Measurements from ENCODE around the gene NBR1. TPM values are rescaled to one million over a fixed set of nuclear protein-coding genes. Genes with fewer than 3 reads are reported as not detected.
"Not testable (repeated sequence)": the region's sequence is repeated elsewhere in the genome, so short reads cannot be mapped to it uniquely, and the experiment has no call there.

NBR1 gene
- polyA plus RNA-seq, 3 donors, result 40.4 to 88.5 (median 64.0) TPM

- H3K27ac Mint-ChIP-seq, result no peak overlapping the region
- no peak for DNase-seq
- no peaks in the 10 kb centered on the region for H3K9me3 Mint-ChIP-seq
- no peaks in the 10 kb centered on the region for H4K20me1 ChIP-seq (ENCODE audit: insufficient read depth, low read length)
- H3K79me2 ChIP-seq (ENCODE audit: insufficient read depth, low read length), result peaks cover under 1% of the 10 kb centered on the region
- no peak overlapping the region for H3K27ac ChIP-seq (ENCODE audit: low read depth in 1 of 2, low read length in 2 of 2)
- no peaks in the 10 kb centered on the region for H3K27me3 ChIP-seq (ENCODE audit: control insufficient read depth in 2 of 2, insufficient read depth in 2 of 2, low read length in 2 of 2)
- peaks cover 23 to 39% of the 10 kb centered on the region in 2 donors for H3K36me3 Mint-ChIP-seq
- H3K9ac ChIP-seq (ENCODE audit: insufficient read depth, low read length, poor library complexity, severe bottlenecking), result no peak overlapping the region
- H3K27me3 Mint-ChIP-seq (ENCODE audit: low read depth in 3 of 3), result peaks cover 0 to 4% (median 3%) of the 10 kb centered on the region in 3 donors
- 99% methylated on average over 20 of the region's 25 CpGs for WGBS (ENCODE audit: insufficient coverage)
- H3K4me1 ChIP-seq (ENCODE audit: control insufficient read depth in 1 of 2, insufficient read depth in 2 of 2, low read length in 2 of 2), result peaks cover 12 to 13% of the 10 kb centered on the region in 2 donors
- peaks cover 16% of the 10 kb centered on the region for H3K4me1 Mint-ChIP-seq
- intact Hi-C loops (cut with micrococcal nuclease), result no loop called here
- peaks cover 4 to 28% of the 10 kb centered on the region in 2 donors for H3K36me3 ChIP-seq (replicated peaks in 1 of 2; ENCODE audit: control insufficient read depth in 1 of 2, insufficient read depth in 2 of 2, low read length in 2 of 2)
- no peak for TF ChIP-seq CTCF (IDR thresholded peaks at IDR 0.05)
- H3K9me3 ChIP-seq (replicated peaks in 1 of 2; ENCODE audit: control insufficient read depth in 1 of 2, insufficient read depth in 1 of 2, low read length in 2 of 2), result no peaks in the 10 kb centered on the region
- no peak overlapping the region for H3K4me3 ChIP-seq (replicated peaks in 1 of 3; ENCODE audit: low read depth in 2 of 3, low read length in 3 of 3)
- H3K4me3 Mint-ChIP-seq, result no peak overlapping the region
- no peak overlapping the region for H3K4me2 ChIP-seq (replicated peaks; ENCODE audit: extremely low read depth, low read length, poor library complexity, severe bottlenecking)
- no peak overlapping the region for H2AFZ ChIP-seq (ENCODE audit: insufficient read depth, low read depth, low read length, poor library complexity, severe bottlenecking)
These were observed 36.1 kb upstream of the NBR1 start for GRCh38 chr17:43134774-43135453.

GRCh38 chr17:43135454-43135819 lies 35.6 kb upstream of the NBR1 start:
- no peak for TF ChIP-seq CTCF (IDR thresholded peaks at IDR 0.05)
- no peaks in the 10 kb centered on the region for H3K9me3 ChIP-seq (replicated peaks in 1 of 2; ENCODE audit: control insufficient read depth in 1 of 2, insufficient read depth in 1 of 2, low read length in 2 of 2)
- 97% methylated on average over 19 of the region's 19 CpGs for WGBS (ENCODE audit: insufficient coverage)
- H4K20me1 ChIP-seq (ENCODE audit: insufficient read depth, low read length), result no peaks in the 10 kb centered on the region
- intact Hi-C loops (cut with micrococcal nuclease), result no loop called here
- H3K4me3 Mint-ChIP-seq, result no peak overlapping the region
- peaks cover 23 to 39% of the 10 kb centered on the region in 2 donors for H3K36me3 Mint-ChIP-seq
- H3K27me3 Mint-ChIP-seq (ENCODE audit: low read depth in 3 of 3), result peaks cover 0 to 5% (median 4%) of the 10 kb centered on the region in 3 donors
- no peak overlapping the region for H3K27ac ChIP-seq (ENCODE audit: low read depth in 1 of 2, low read length in 2 of 2)
- no peak overlapping the region for H3K4me3 ChIP-seq (replicated peaks in 1 of 3; ENCODE audit: low read depth in 2 of 3, low read length in 3 of 3)
- no peaks in the 10 kb centered on the region for H3K79me2 ChIP-seq (ENCODE audit: insufficient read depth, low read length)
- no peak overlapping the region for H3K27ac Mint-ChIP-seq
- peaks cover 22% of the 10 kb centered on the region for H3K4me1 Mint-ChIP-seq
- H3K4me2 ChIP-seq (replicated peaks; ENCODE audit: extremely low read depth, low read length, poor library complexity, severe bottlenecking), result no peak overlapping the region
- H3K9me3 Mint-ChIP-seq, result no peaks in the 10 kb centered on the region
- peaks cover 4 to 28% of the 10 kb centered on the region in 2 donors for H3K36me3 ChIP-seq (replicated peaks in 1 of 2; ENCODE audit: control insufficient read depth in 1 of 2, insufficient read depth in 2 of 2, low read length in 2 of 2)
- H3K9ac ChIP-seq (ENCODE audit: insufficient read depth, low read length, poor library complexity, severe bottlenecking), result no peak overlapping the region
- H3K27me3 ChIP-seq (ENCODE audit: control insufficient read depth in 2 of 2, insufficient read depth in 2 of 2, low read length in 2 of 2), result no peaks in the 10 kb centered on the region
- H2AFZ ChIP-seq (ENCODE audit: insufficient read depth, low read depth, low read length, poor library complexity, severe bottlenecking), result no peak overlapping the region
- peaks cover 17 to 18% of the 10 kb centered on the region in 2 donors for H3K4me1 ChIP-seq (ENCODE audit: control insufficient read depth in 1 of 2, insufficient read depth in 2 of 2, low read length in 2 of 2)
- no peak for DNase-seq

GRCh38 chr17:43136574-43136973 lies 34.4 kb upstream of the NBR1 start:
- H2AFZ ChIP-seq (ENCODE audit: insufficient read depth, low read depth, low read length, poor library complexity, severe bottlenecking); H3K27me3 Mint-ChIP-seq (ENCODE audit: low read depth in 3 of 3); H3K4me2 ChIP-seq (replicated peaks; ENCODE audit: extremely low read depth, low read length, poor library complexity, severe bottlenecking); H3K9ac ChIP-seq (ENCODE audit: insufficient read depth, low read length, poor library complexity, severe bottlenecking); H3K27ac ChIP-seq (ENCODE audit: low read depth in 1 of 2, low read length in 2 of 2); intact Hi-C loops (cut with micrococcal nuclease); H3K9me3 Mint-ChIP-seq; DNase-seq; H3K4me3 ChIP-seq (replicated peaks in 1 of 3; ENCODE audit: low read depth in 2 of 3, low read length in 3 of 3); H3K27ac Mint-ChIP-seq; H3K79me2 ChIP-seq (ENCODE audit: insufficient read depth, low read length); H3K27me3 ChIP-seq (ENCODE audit: control insufficient read depth in 2 of 2, insufficient read depth in 2 of 2, low read length in 2 of 2); H4K20me1 ChIP-seq (ENCODE audit: insufficient read depth, low read length); H3K9me3 ChIP-seq (replicated peaks in 1 of 2; ENCODE audit: control insufficient read depth in 1 of 2, insufficient read depth in 1 of 2, low read length in 2 of 2); H3K4me3 Mint-ChIP-seq: not testable (repeated sequence)
- peaks cover 25 to 36% of the 10 kb centered on the region in 2 donors for H3K36me3 Mint-ChIP-seq
- H3K4me1 Mint-ChIP-seq, result peaks cover 29% of the 10 kb centered on the region
- WGBS (ENCODE audit: insufficient coverage), result no CpG with 5 or more reads among the region's 3 CpGs
- Histone ChIP-seq H3K36me3 (replicated peaks in 1 of 2; ENCODE audit: control insufficient read depth in 1 of 2, insufficient read depth in 2 of 2, low read length in 2 of 2) (peaks cover 4 to 28% of the 10 kb centered on the region in 2 donors), H3K4me1 (ENCODE audit: control insufficient read depth in 1 of 2, insufficient read depth in 2 of 2, low read length in 2 of 2) (peaks cover 25 to 27% of the 10 kb centered on the region in 2 donors)

Data from CD14-positive monocyte (primary cell).